Mesendoderm (in vitro differentiated cells): Measurements from ENCODE around the gene FBXO24.

Experiments used
- DNase-seq: peaks from one replicate; pipeline ENCODE4 v3.0.0; 2013
- H2AK5ac ChIP-seq: 2 replicates; pipeline ENCODE4 v1.6.1; 2013; ENCODE audit warnings: low read length, inconsistent platforms
- H2BK120ac ChIP-seq: 2 replicates; pipeline ENCODE4 v1.6.1; 2013; ENCODE audit warnings: low read depth, mild to moderate bottlenecking, low read length, moderate library complexity, mixed read lengths
- H2BK15ac ChIP-seq: replicated peaks from 2 replicates; pipeline ENCODE4 v1.6.1; 2013; ENCODE audit warnings: low read depth, mild to moderate bottlenecking, moderate library complexity
- H2BK5ac ChIP-seq: 2 replicates; pipeline ENCODE4 v1.6.1; 2013; ENCODE audit warnings: low read length, inconsistent platforms
- H3K18ac ChIP-seq: 2 replicates; pipeline ENCODE4 v1.6.1; 2013; ENCODE audit warnings: mild to moderate bottlenecking, low read length, mixed read lengths
- H3K23ac ChIP-seq: one replicate; pipeline ENCODE4 v1.6.1; 2013; ENCODE audit warnings: low read length
- H3K27ac ChIP-seq: 2 replicates; pipeline ENCODE4 v1.5.1; 2013; ENCODE audit warnings: low read depth, mild to moderate bottlenecking, inconsistent platforms, low read length, moderate library complexity
- H3K27me3 ChIP-seq: 2 replicates; pipeline ENCODE4 v1.6.1; 2013; ENCODE audit warnings: low read length, control low read depth, mild to moderate bottlenecking, inconsistent platforms; ENCODE audit not compliant: insufficient read depth, poor library complexity
- H3K36me3 ChIP-seq: 2 replicates; pipeline ENCODE4 v1.6.1; 2013; ENCODE audit warnings: low read length, inconsistent platforms; ENCODE audit not compliant: control insufficient read depth, insufficient read depth
- H3K4ac ChIP-seq: one replicate; pipeline ENCODE4 v1.6.1; 2013; ENCODE audit warnings: low read depth, mild to moderate bottlenecking, low read length, moderate library complexity
- H3K4me1 ChIP-seq: 2 replicates; pipeline ENCODE4 v1.6.1; 2013; ENCODE audit warnings: low read depth, low read length, inconsistent platforms; ENCODE audit not compliant: control insufficient read depth
- H3K4me2 ChIP-seq: 2 replicates; pipeline ENCODE4 v1.6.1; 2013; ENCODE audit warnings: low read length
- H3K4me3 ChIP-seq: 2 replicates; pipeline ENCODE4 v1.5.1; 2013; ENCODE audit warnings: mild to moderate bottlenecking, low read length
- H3K56ac ChIP-seq: one replicate; pipeline ENCODE4 v1.6.1; 2013; ENCODE audit warnings: low read length
- H3K79me1 ChIP-seq: 2 replicates; pipeline ENCODE4 v1.6.1; 2013; ENCODE audit warnings: low read length, inconsistent platforms
- H3K79me2 ChIP-seq: 2 replicates; pipeline ENCODE4 v1.6.1; 2013; ENCODE audit warnings: mild to moderate bottlenecking, low read length; ENCODE audit not compliant: control insufficient read depth, insufficient read depth
- H3K9ac ChIP-seq: 2 replicates; pipeline ENCODE4 v1.6.1; 2013; ENCODE audit warnings: low read length, inconsistent platforms
- H4K5ac ChIP-seq: one replicate; pipeline ENCODE4 v1.6.1; 2013; ENCODE audit warnings: low read length
- H4K8ac ChIP-seq: one replicate; pipeline ENCODE4 v1.6.1; 2013; ENCODE audit warnings: low read depth, mild to moderate bottlenecking, control low read depth, low read length, moderate library complexity
- WGBS: extraction: QIAGEN DNeasy Blood & Tissue Kit; methylation state at CpG from one replicate; pipeline ENCODE4 v1.1.7; 2013; ENCODE audit warnings: low lambda C conversion rate, missing lambda C conversion rate; ENCODE audit not compliant: insufficient coverage; ENCODE audit errors: extremely low coverage; 5-methylcytosine and 5-hydroxymethylcytosine counted together

The FBXO24 gene

DNA sequence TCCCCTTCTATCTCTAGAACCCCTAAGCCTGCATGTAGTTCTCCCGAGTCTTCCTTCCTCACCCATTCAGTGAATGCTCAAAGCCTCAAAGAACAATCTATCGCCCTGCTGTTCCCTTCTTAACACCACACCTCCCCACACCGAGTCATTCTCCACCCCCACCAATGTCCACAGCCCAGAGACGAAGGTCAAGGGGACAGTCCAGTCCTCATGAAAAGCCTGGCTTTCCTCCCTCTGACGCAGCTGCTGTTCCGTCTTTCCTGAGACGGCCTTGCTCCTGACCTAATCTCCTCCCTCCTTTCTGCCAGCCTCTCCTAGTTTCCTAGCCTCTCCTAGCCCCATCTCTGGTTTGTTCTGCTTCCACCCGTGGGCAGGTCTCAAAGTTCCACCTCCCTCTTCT is 35.4 kb downstream of the FBXO24 start:
- no peak for DNase-seq
- no peak overlapping the region for H3K56ac ChIP-seq
- H2AK5ac ChIP-seq, result no peak overlapping the region
- H3K4me3 ChIP-seq, result no peak overlapping the region
- H3K4ac ChIP-seq, result no peak overlapping the region
- H3K27me3 ChIP-seq, result no peaks in the 10 kb centered on the region
- H3K79me2 ChIP-seq, result no peaks in the 10 kb centered on the region
- no peaks in the 10 kb centered on the region for H3K4me1 ChIP-seq
- no peak overlapping the region for H4K5ac ChIP-seq
- no CpG with 5 or more reads among the region's 8 CpGs for WGBS
- no peak overlapping the region for H4K8ac ChIP-seq
- no peaks in the 10 kb centered on the region for H3K36me3 ChIP-seq
- H3K4me2 ChIP-seq, result no peak overlapping the region
- H2BK15ac ChIP-seq, result no peak overlapping the region
- H3K9ac ChIP-seq, result no peak overlapping the region
- H3K79me1 ChIP-seq, result no peaks in the 10 kb centered on the region
- H3K23ac ChIP-seq, result no peak overlapping the region
- no peak overlapping the region for H3K27ac ChIP-seq
- no peak overlapping the region for H3K18ac ChIP-seq
- H2BK5ac ChIP-seq, result no peak overlapping the region
- H2BK120ac ChIP-seq, result no peak overlapping the region

- no peaks in the 10 kb centered on the region for H3K27me3 ChIP-seq
- no peak overlapping the region for H3K18ac ChIP-seq
- DNase-seq, result no peak
- no peak overlapping the region for H2BK15ac ChIP-seq
- no peak overlapping the region for H2AK5ac ChIP-seq
- H3K4me1 ChIP-seq, result no peaks in the 10 kb centered on the region
- H4K5ac ChIP-seq, result no peak overlapping the region
- H3K9ac ChIP-seq, result no peak overlapping the region
- no peak overlapping the region for H3K4me3 ChIP-seq
- no peak overlapping the region for H2BK120ac ChIP-seq
- no CpG with 5 or more reads among the region's 15 CpGs for WGBS
- no peak overlapping the region for H3K4me2 ChIP-seq
- no peak overlapping the region for H3K27ac ChIP-seq
- no peaks in the 10 kb centered on the region for H3K36me3 ChIP-seq
- no peak overlapping the region for H3K56ac ChIP-seq
- no peaks in the 10 kb centered on the region for H3K79me2 ChIP-seq
- no peak overlapping the region for H2BK5ac ChIP-seq
- no peaks in the 10 kb centered on the region for H3K79me1 ChIP-seq
- H3K23ac ChIP-seq, result no peak overlapping the region
- no peak overlapping the region for H3K4ac ChIP-seq
- H4K8ac ChIP-seq, result no peak overlapping the region
Measured at GRCh38 chr7:100623951-100624824, 38.1 kb downstream of the FBXO24 start.

DNA sequence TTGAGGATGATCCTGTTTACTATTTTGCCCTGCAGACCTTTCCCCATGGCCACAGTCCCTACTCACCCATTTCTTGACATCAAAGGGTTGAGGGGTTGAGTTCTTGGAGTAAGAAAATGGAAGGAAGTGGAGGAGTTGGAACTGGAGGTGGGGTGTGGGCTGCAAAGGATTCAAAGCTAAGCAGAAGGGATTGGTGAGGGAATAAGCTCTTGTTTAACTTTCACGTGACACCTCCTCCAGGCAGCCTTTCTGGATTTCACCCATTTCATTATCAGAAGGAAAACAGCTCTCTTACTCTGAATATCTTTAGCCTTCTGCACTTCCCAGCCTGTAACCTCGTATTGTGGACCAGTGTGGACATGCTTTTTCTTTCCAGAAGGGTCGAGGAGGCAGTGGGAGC is 39.9 kb downstream of the FBXO24 start:
- no CpG with 5 or more reads among the region's 3 CpGs for WGBS

DNA sequence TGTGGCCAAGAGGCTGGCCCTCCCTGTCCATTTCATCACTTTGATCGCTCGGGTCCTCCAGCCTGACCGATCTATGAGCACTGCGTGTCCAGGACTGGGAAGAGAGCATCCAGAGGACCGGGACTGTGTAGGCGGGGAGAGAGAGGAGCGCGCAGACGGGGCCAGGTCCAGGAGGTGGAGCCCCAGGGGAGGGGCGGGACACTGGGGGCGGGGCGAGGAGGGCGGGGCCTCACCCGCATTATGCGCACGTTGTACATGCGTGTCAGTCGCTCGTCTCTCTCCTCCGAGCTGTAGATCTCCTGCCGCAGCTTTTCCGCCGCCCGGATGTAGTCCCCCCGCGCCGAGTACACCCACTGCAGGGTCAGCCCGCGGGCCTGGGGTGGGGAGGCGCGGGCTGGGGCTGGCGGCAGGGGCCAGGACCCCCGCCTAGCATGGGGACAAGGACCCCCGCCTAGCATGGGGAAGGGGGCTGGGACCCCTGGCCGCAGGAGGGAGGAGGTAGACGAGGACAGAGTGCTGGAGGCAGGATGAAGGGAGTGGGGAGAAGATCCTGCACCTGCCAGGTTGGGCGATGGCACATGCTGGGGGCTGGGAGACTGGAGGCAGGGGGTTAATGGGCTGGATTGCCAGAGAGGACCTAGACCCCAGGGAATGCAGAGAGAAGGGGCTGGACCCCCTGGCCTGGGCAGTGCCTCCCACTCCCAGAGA is 40.6 kb downstream of the FBXO24 start:
- Histone ChIP-seq H2BK120ac (no peak overlapping the region), H4K8ac (no peak overlapping the region), H3K4me2 (peak overlapping the region; percentile 44), H3K27ac (no peak overlapping the region), H3K79me1 (no peaks in the 10 kb centered on the region), H4K5ac (no peak overlapping the region), H3K18ac (no peak overlapping the region), H2BK15ac (no peak overlapping the region), H3K9ac (peak overlapping the region; percentile 41), H3K36me3 (no peaks in the 10 kb centered on the region), H3K27me3 (no peaks in the 10 kb centered on the region), H3K4me1 (no peaks in the 10 kb centered on the region), H2BK5ac (no peak overlapping the region), H3K4ac (no peak overlapping the region), H3K23ac (no peak overlapping the region), H3K4me3 (no peak overlapping the region), H2AK5ac (no peak overlapping the region), H3K56ac (peak overlapping the region; percentile 57), H3K79me2 (no peaks in the 10 kb centered on the region)
- WGBS, result no CpG with 5 or more reads among the region's 37 CpGs
- DNase-seq, result peak; percentile 81

More for the DNA sequence above, 39.9 kb downstream of the FBXO24 start:
- Histone ChIP-seq H3K27me3 (no peaks in the 10 kb centered on the region), H3K56ac (no peak overlapping the region), H3K79me2 (no peaks in the 10 kb centered on the region), H3K4me3 (no peak overlapping the region), H3K27ac (no peak overlapping the region), H2AK5ac (no peak overlapping the region), H3K4me2 (no peak overlapping the region), H2BK5ac (no peak overlapping the region), H3K23ac (no peak overlapping the region), H3K36me3 (no peaks in the 10 kb centered on the region), H4K5ac (no peak overlapping the region), H2BK120ac (no peak overlapping the region), H3K79me1 (no peaks in the 10 kb centered on the region), H3K4ac (no peak overlapping the region), H3K9ac (no peak overlapping the region), H4K8ac (no peak overlapping the region), H3K4me1 (no peaks in the 10 kb centered on the region), H3K18ac (no peak overlapping the region), H2BK15ac (no peak overlapping the region)
- no peak for DNase-seq

DNA sequence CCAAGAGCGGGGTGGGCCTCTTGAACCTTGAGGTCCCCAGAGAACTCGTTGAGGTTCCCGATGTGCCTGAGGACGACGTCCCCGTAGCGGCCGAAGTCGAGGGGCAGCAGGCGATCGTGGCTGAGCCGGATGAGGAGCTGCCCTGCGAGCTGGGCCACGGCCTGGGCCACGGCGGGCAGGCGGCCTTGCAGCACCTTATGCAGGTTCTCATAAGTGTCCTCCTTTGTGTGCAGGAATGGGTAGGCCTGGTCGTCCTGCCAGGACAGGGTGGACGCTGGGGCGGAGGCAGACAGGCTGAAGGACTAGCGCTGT is 41.1 kb downstream of the FBXO24 start:
- Histone ChIP-seq H4K8ac (no peak overlapping the region), H4K5ac (no peak overlapping the region), H2BK120ac (no peak overlapping the region), H3K36me3 (no peaks in the 10 kb centered on the region), H3K4me3 (no peak overlapping the region), H3K4me1 (no peaks in the 10 kb centered on the region), H2AK5ac (no peak overlapping the region), H3K4me2 (no peak overlapping the region), H3K23ac (no peak overlapping the region), H3K79me1 (no peaks in the 10 kb centered on the region), H2BK5ac (no peak overlapping the region), H3K4ac (no peak overlapping the region), H3K79me2 (no peaks in the 10 kb centered on the region), H3K27me3 (no peaks in the 10 kb centered on the region), H2BK15ac (no peak overlapping the region), H3K56ac (no peak overlapping the region), H3K9ac (no peak overlapping the region), H3K27ac (no peak overlapping the region), H3K18ac (no peak overlapping the region)
- DNase-seq, result no peak
- no CpG with 5 or more reads among the region's 21 CpGs for WGBS
